GM19395 (cell line): Measurements from ENCODE around the gene RNFT2.
A peak's percentile ranks its signal among the peaks of the same experiment; 100 is the strongest.
"Not testable (repeated sequence)": the region's sequence is repeated elsewhere in the genome, so short reads cannot be mapped to it uniquely, and the experiment has no call there.

Experiments
- ATAC-seq: cut with Tn5 transposase; IDR thresholded peaks from one replicate; pipeline ENCODE4 v1.9.1; 2021; ENCODE audit warnings: mild to moderate bottlenecking, moderate library complexity; ENCODE audit not compliant: unreplicated experiment

The RNFT2 gene

DNA sequence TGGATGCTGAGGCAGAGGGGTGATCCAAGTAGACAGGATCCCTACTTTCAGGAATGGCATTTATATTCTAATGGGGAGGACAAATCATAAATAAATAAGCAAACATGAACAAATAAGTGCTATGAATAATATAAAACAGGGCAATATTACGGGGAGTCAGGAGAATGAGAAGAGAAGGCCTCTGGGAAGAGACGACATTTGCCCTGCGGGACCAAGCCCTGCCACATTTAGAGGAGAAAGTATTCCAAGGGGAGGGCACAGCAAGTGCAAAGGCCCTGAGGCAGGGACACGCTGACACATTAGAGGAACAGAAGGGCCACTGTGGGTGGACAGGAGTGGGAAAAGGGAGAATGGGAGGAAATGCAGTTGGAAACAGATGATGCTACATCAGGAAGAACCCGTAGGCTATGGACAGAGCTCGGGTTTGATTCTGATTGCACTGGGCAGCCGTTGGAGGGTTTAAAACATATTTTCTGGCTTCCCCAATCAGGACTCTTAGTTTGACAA lies 1.3 kb downstream of the RNFT2 start:
- ATAC-seq: no peak

DNA sequence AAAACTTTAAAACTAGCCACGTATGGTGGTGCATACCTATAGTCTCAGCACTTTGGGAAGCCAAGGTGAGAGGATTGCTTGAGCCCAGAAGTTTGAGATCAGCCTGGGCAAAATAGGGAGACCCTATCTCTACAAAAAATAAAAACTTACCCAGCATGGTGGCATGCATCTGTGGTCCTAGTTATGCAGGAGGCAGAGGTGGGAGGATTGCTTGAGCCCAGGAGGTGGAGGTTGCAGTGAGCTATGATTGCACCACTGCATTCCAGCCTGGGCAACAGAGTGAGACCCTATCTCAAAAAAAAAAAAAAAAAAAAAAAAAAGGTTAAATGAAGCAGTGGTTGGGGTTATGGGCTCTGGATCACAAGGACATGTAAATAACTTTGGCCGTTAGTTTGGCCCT lies 4.7 kb downstream of the RNFT2 start:
- ATAC-seq: not testable (repeated sequence)

- ATAC-seq: no peak
Observed at GRCh38 chr12:116744766-116745165, 6.7 kb downstream of the RNFT2 start.

- ATAC-seq: no peak
Observed at GRCh38 chr12:116745554-116745953, 7.4 kb downstream of the RNFT2 start.

DNA sequence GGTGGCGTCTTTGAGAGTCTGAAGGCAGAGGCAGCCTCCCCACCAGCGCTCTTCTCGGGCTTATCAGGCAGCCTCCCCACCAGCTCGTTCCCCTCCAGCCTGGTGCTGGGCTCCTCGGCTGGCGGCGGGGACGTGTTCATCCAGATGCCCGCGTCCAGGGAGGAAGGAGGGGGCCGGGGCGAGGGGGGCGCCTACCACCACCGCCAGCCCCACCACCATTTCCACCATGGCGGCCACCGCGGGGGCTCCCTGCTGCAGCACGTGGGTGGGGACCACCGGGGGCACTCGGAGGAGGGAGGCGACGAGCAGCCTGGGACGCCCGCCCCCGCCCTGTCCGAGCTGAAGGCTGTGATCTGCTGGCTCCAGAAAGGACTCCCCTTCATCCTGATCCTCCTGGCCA lies 11.8 kb downstream of the RNFT2 start:
- no peak for ATAC-seq

DNA sequence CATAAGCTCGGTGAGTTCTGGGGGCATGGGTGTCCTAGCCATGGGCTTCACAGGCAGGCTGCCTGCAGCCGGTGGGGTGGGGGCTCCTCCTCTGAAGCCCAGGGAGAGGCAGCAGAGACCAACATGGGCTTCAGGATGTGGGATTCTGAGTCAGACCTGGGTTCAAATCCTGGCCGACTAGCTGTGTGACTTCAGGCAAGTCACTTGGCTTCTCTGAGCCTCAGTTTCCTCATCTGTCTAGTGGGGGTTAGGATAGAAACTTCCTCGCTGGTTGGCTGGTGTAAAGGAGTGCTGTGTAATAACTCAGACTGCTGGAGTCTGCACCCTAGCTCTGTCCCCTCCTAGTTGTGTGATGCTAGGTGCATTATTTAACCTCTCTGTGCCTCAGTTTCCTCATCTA lies 12.2 kb downstream of the RNFT2 start:
- no peak for ATAC-seq

DNA sequence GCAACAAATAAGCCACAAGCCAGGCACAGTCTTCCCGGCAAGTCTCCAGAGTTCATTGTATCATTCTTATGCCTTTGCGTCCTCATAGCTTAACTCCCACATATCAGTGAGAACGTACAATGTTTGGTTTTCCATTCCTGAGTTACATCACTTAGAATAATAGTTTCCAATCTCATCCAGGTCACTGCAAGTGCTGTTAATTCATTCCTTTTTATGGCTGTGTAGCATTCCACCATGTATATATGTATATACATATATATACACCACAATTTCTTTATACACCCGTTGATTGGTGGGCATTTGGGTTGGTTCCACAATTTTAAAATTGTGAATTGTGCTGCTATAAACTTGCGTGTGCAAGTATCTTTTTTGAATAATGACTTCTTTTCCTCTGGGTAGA lies 16.0 kb downstream of the RNFT2 start:
- not testable (repeated sequence) for ATAC-seq

DNA sequence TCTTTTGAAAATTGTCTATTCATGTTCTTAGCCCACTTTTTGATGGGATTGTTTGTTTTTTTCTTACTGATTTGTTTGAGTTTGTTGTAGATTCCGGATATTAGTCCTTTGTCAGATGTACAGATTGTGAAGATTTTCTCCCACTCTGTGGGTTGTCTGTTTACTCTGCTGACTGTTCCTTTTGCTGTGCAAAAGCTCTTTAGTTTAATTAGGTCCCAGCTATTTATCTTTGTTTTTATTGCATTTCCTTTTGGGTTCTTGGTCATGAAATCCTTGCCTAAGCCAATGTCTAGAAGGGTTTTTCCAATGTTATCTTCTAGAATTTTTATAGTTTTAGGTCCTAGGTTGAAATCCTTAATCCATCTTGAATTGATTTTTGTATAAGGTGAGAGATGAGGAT lies 16.7 kb downstream of the RNFT2 start:
- ATAC-seq: not testable (repeated sequence)

DNA sequence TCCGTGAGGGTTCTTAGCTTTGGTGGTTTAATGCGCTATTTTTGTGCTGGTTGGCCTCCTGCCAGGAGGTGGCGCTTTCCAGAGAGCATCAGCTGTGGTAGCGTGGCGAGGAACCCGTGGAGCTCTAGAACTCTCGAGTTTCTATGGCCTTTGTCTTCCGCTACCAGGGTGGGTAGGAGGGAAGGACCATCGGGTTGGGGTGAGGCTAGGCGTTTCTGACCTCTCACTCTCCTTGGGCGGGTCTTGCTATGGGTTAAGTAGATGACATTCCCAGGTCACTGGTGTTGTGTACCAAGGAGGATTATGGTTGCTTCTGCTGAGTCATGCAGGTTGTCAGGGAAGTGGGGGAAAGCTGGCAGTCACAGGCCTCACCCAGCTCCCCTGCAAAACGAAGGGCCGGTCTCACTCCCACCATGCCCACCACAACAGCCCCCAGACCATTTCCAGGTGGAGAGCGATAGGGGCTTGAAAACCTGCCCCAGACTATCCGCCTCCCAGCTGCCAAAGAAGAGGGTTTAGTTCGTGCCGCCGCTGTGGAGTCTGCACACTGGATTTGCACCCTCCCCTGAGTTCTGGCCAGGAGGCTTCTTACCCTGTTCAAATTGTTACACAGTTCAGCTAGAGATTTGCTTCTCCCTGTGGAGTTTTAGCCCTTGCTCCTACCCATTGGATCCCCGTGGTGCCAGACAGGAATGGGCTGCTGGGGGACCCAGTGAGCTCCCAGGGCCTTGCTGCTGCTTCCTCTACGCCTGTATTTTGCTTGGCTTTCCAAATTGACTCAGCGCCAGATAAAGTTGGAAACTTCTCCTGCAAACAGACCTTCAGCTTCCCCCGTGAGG lies 21.9 kb downstream of the RNFT2 start:
- peak; percentile 73 for ATAC-seq

- no peak for ATAC-seq
Observed at GRCh38 chr12:116760622-116761020, 22.5 kb downstream of the RNFT2 start.

- no peak for ATAC-seq
Observed at GRCh38 chr12:116761499-116761898, 23.4 kb downstream of the RNFT2 start.

DNA sequence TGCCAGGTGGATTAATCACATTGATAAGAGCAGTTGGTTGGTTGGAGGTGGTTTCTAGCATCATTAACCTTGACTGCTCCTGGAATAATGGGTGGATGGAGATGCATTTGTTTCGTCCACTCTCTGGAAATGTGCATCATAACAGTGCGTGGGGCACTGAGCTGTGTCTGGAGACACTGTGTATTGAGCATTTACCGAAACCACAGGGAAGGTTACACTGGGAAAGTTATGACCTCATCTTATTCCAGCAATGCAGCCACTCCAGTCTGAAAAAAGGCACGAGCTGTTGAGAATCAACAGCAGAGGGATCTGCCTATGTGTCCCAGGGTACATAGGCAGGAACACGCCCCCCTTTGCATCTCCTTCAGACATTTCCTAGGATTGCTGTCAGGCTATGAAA lies 27.2 kb downstream of the RNFT2 start:
- ATAC-seq: no peak

DNA sequence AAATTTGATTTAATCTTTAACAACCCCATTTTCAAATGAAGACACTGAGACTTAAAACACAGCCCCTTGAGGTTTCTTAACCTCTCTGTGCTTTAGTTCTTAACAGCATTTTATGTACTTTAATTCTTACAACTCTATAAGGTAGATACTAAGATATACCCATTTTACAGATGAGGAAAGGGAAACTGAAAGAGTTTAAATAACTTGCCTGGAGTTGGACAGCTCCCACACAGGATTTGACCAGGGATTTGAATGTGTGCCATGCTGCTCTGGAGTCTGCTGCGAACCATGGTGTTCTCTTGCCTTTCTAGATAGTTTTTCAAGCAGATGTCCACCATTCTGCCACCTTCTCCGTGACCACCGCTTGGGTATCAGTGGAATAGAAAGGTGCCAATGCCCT lies 28.2 kb downstream of the RNFT2 start:
- ATAC-seq: no peak

DNA sequence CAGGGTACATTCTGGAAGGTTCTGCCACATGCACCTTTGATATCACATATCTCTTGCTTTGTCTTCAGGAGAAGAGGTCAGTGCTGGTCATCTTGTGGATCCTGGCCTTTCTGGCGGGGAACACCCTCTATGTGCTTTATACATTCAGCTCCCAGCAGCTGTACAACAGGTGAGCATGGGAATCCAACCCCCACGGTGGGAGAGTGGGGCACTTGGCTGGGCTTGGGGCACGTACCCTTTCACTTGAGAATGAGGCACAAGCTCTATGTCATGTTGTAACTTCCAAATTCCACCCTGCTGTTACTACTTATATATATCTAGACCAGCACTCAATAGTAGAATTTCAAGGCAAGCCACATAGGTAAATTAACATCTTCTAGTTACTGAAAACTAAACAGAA lies 28.6 kb downstream of the RNFT2 start:
- no peak for ATAC-seq

GRCh38 chr12:116771651-116772050 lies 33.5 kb downstream of the RNFT2 start:
- no peak for ATAC-seq

GRCh38 chr12:116773276-116773731 lies 35.2 kb downstream of the RNFT2 start:
- no peak for ATAC-seq

DNA sequence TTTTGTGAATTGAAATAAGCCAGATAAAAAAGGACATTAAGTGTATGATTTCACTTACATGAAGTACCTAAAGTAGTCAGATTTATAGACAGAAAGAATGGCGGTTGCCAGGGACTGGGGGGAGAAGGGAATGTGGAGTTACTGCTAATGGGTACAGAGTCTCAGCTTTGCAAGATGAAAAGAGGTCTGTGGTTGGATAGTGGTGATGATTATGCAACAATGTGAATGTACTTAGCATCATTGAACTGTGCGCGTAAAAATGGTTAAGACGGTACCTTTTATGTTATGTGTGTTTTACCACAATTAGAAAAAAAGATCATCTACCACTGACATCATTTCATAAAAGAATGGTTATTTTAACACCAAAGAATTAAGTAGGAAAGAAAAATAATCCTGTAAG lies 35.9 kb downstream of the RNFT2 start:
- ATAC-seq: no peak

DNA sequence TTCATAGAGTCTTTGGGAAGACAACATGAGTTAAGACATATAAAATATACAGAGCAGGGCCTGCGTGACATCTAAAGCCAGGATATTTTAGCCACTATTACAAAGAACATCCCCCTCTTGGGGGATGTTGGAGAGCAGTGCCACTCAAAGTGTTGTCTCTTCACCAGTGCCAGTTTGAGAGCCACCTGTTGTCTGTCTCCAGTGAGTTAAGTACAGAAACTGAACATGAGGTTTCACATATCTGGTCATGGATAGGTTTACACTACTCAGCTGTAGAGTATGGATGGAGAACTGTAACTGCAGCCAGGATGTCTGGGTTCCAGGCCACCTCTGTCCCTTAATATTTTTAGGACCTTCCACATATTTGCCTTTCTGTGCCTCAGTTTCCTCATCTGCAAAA lies 39.1 kb downstream of the RNFT2 start:
- no peak for ATAC-seq

- no peak for ATAC-seq
Observed at GRCh38 chr12:116779597-116779996, 41.5 kb downstream of the RNFT2 start.

GRCh38 chr12:116780942-116781341 lies 42.8 kb downstream of the RNFT2 start:
- no peak for ATAC-seq

DNA sequence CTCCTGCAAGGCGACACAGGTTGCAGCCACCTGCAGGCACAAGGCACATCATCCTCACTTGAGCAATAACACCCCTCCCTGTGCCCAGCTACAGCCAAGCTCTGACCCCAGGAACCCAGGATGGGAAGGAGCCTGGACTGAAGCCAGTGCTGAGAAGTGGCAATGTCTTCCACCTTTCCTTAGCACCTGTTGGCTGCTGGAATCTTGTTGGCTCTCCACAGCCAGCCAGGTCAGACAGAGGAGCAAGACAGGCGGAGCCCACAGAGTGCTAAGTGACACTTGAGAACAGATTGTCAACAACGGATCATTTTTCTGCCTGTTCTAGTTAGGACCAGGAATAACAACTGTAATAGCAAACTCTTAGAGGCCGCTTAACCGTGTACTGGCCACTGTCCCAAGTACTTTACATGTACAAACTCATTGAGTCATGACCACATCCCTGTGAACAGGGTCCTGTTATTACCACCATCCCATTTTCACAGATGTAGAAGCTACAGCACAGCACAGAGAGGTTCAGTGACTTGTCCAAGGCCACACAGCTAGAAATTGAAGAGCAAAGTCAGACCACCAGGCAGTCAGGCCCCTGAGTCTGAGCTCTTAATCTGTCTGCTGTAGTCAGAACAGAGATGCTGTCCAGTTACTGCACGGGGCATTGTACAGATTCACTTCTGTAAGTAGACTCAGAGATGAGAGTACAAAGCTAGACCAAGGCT lies 45.6 kb downstream of the RNFT2 start:
- no peak for ATAC-seq

DNA sequence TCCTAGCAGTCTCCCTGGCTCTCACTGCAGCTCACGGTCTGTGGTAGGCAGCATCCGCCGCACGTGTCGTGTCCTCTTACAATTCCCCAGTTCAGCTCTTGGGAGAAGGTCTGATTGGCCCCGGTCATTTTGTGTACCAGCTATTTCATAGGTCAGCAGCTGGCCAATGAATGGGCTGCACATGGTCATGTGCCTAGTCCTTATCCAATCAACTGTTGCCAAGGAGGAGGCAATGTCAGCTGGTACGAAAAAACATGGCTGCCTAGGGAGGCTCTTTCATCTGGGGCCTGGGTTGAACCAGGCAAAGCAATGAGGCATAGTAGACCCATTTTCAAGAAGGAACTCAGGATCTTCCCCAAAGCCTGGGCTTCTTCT lies 46.1 kb downstream of the RNFT2 start:
- no peak for ATAC-seq
